ENCODE data around the gene CCDC92B.

DNA sequence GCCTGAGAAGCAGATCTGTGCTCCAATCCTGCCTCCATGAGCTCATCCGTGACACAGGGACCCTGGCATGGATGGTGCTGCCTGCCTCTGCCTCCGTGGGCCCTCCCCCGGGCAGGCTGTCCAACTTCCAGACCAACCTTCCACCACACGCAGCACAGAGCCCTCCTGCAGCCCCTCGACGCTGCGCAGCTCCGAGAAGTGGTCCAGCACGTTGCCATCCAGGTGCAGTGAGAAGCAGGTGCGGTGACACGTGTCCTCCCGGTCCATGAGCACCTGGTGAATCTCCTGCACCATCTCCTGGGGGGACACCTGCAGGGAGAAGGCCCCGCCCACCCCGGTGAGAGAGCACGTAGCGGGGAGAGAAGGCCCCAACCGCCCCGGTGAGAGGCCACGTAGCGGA, 46.3 kb downstream of the CCDC92B start:
- TF ChIP-seq, protein P1, sequence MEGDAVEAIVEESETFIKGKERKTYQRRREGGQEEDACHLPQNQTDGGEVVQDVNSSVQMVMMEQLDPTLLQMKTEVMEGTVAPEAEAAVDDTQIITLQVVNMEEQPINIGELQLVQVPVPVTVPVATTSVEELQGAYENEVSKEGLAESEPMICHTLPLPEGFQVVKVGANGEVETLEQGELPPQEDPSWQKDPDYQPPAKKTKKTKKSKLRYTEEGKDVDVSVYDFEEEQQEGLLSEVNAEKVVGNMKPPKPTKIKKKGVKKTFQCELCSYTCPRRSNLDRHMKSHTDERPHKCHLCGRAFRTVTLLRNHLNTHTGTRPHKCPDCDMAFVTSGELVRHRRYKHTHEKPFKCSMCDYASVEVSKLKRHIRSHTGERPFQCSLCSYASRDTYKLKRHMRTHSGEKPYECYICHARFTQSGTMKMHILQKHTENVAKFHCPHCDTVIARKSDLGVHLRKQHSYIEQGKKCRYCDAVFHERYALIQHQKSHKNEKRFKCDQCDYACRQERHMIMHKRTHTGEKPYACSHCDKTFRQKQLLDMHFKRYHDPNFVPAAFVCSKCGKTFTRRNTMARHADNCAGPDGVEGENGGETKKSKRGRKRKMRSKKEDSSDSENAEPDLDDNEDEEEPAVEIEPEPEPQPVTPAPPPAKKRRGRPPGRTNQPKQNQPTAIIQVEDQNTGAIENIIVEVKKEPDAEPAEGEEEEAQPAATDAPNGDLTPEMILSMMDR (IDR thresholded peaks at IDR 0.05; ENCODE audit: low read length), result no peak
- no peak for TF ChIP-seq EZH2 (IDR thresholded peaks at IDR 0.05; ENCODE audit: borderline replicate concordance, low read length)
